Activated CD4-positive, alpha-beta T cell treated with anti-CD3 and anti-CD28 coated beads, Interleukin-2, Interleukin-4, amounts not matched to agents 100 ng/mL and 50 ng/mL, durations not matched to agents 16 hours and 8 hours (primary cell): Measurements from ENCODE around the gene GHR.

Experiments
- DNase-seq: peaks from one replicate; pipeline ENCODE4 v3.0.0-alpha.2; 2020; ENCODE audit warnings: low spot score

GHR gene

GRCh38 chr5:42462083-42462482 is 38.8 kb downstream of the GHR start:
- DNase-seq = no peak

- no peak for DNase-seq
Measured at GRCh38 chr5:42467572-42467971, 44.3 kb downstream of the GHR start.

- no peak for DNase-seq
Measured at GRCh38 chr5:42467981-42468524, 44.8 kb downstream of the GHR start.

GRCh38 chr5:42483472-42484154 is 60.4 kb downstream of the GHR start:
- no peak for DNase-seq

- DNase-seq = no peak
Measured at GRCh38 chr5:42487077-42487476, 63.8 kb downstream of the GHR start.

- no peak for DNase-seq
Measured at GRCh38 chr5:42487821-42488220, 64.6 kb downstream of the GHR start.

- no peak for DNase-seq
Measured at GRCh38 chr5:42490831-42491230, 67.6 kb downstream of the GHR start.

GRCh38 chr5:42491699-42492098 is 68.5 kb downstream of the GHR start:
- DNase-seq = no peak

DNA sequence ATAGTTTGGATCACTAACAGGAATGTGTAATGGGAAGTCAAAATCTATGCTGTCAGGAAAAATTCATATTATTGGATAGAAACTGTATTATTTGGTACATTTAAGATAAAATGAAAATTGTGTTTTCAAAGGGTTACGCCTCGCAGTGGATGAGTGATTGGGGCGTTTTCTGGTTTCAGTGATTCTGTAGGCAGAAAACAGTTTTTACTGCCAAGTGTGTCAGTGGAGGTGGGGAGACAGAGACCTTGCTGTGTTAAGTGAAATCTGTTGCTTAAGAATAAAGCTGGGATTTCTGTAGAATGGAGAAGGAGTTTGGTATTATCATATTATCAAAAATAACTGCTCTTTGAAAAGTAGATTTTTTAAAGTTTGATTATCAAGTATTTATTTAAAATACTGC is 69.7 kb downstream of the GHR start:
- DNase-seq = no peak

- DNase-seq = no peak
Measured at GRCh38 chr5:42494414-42494813, 71.2 kb downstream of the GHR start.

DNA sequence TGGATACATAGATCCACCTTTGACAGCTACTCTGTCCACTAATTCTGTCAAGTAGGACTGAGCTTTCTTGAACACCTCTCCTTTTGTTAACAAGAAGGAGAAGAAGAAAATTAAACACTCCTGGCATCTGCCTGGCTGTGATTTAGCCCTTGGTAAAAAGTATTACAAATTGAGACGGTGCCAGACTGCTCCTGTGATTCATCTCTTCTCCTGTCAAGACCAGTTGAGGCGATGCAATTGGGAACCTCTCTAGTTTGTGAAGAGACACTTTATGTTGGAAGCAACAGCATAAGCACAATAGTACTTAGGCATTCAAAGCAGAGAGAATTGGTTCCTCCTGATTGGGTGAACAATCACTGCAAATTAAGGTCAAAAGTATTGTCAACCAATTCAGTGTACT is 72.7 kb downstream of the GHR start:
- DNase-seq = no peak

GRCh38 chr5:42496397-42497156 is 73.3 kb downstream of the GHR start:
- no peak for DNase-seq

DNA sequence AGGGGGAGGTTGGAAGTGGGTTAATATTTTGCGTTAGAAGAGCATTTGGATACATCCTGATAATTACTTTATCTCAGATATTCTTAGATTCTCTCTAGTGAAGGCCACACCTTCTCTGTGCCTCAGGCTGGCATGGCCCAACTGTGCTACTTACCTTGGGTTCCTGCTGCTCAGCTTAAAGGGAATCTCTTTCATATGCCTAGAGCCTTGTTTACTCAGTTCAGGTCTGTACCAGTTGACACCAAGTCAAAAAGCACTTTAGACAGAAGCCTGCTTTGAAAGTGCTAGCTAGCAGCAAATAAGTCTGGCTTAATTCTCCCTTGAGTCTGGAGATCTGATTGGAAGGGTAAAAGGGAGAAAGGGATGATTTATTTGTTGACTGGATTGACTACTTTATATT is 74.8 kb downstream of the GHR start:
- DNase-seq = no peak

DNA sequence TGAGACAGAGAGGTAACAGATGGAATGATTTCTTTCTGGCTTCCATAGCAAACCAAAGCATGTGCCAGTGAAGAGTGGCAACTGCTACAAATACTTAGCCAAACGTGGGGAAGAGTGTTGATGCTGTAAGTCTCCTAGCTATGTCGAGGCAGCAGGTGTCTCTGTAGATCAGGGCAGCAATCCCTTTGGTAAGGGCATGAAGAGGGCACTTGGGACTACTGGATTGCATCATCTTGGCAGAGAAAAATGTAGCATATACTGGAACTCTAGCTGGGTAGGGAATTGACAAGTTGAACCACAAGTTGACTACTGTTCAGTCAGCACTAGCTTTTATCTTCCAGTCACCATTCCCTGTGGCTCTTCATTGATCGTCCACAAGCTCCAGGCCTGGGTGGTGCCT is 75.8 kb downstream of the GHR start:
- no peak for DNase-seq

- DNase-seq = no peak
Measured at GRCh38 chr5:42500003-42500599, 76.9 kb downstream of the GHR start.

GRCh38 chr5:42502613-42503470 is 79.6 kb downstream of the GHR start:
- DNase-seq = no peak

GRCh38 chr5:42506662-42507061 is 83.4 kb downstream of the GHR start:
- DNase-seq = no peak

- DNase-seq = no peak
Measured at GRCh38 chr5:42507451-42508097, 84.3 kb downstream of the GHR start.

- no peak for DNase-seq
Measured at GRCh38 chr5:42513246-42513645, 90.0 kb downstream of the GHR start.

DNA sequence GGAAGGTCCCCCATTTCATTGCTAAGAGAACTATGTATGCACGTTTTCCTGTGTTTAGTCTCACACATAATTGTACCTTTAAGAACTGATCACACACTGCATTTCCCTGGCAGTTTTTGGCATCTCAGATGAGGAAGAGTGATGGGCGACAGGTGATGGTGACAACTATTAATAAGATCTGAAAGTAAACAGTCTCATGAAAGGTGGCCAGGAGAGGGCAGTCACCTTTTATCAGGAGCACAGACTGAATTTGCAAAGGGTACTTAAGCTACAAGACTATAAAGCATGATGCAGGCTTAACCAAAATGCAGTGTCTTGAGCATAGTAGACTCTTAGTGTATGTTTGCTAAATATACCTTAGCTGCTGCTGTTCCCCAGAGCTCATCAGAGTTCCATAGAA is 91.5 kb downstream of the GHR start:
- DNase-seq = no peak

DNA sequence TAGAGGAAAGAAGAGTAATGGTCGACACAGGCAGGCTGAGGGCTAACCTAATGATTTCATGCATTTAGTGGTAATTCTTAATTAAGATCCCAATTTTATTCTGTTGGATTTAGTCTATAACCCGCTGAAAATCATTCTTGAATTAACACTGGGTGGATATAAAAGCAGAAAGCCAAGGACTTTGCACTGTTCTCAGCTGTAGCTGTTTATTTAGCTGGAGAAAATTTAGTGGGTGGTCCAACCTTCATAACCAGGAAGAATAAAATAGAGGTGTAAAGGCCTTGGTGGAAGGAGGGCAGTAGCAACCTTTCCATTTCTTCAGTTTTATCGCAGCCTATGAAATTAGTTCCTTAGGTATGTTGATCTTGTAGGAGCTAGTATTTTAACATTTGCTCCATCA is 92.3 kb downstream of the GHR start:
- DNase-seq = no peak
